GM15510 (cell line): ENCODE data around the gene CD248.

Experiments
- POLR2A ChIP-seq: IDR thresholded peaks from 3 replicates; pipeline ENCODE4 v1.6.1; 2011; ENCODE audit warnings: borderline replicate concordance; ENCODE audit not compliant: insufficient read length; ENCODE audit errors: extremely low read depth

CD248 gene

GRCh38 chr11:66323684-66324083, 6.8 kb upstream of the CD248 start:
- no peak for TF ChIP-seq POLR2A

- TF ChIP-seq POLR2A = no peak
Measured at GRCh38 chr11:66322732-66323427, 6.0 kb upstream of the CD248 start.

GRCh38 chr11:66321606-66322005, 4.8 kb upstream of the CD248 start:
- no peak for TF ChIP-seq POLR2A

- TF ChIP-seq POLR2A = no peak
Measured at GRCh38 chr11:66318600-66318970, 1.7 kb upstream of the CD248 start.

GRCh38 chr11:66317723-66318599, 1.1 kb upstream of the CD248 start:
- TF ChIP-seq POLR2A = no peak

GRCh38 chr11:66317322-66317722, 478 bp upstream of the CD248 start:
- TF ChIP-seq POLR2A = no peak

GRCh38 chr11:66315921-66316811, 678 bp downstream of the CD248 start:
- no peak for TF ChIP-seq POLR2A

- TF ChIP-seq POLR2A = no peak
Measured at GRCh38 chr11:66315498-66315885, 1.4 kb downstream of the CD248 start.

GRCh38 chr11:66314561-66315497, 2.0 kb downstream of the CD248 start:
- no peak for TF ChIP-seq POLR2A

GRCh38 chr11:66314186-66314501, 2.7 kb downstream of the CD248 start:
- no peak for TF ChIP-seq POLR2A

- TF ChIP-seq POLR2A = no peak
Measured at GRCh38 chr11:66313321-66314185, 3.3 kb downstream of the CD248 start.

GRCh38 chr11:66312549-66313320, 4.1 kb downstream of the CD248 start:
- TF ChIP-seq POLR2A = no peak
